Measurements from ENCODE around the gene MOCS3.
A peak's percentile ranks its signal among the peaks of the same experiment; 100 is the strongest.

The MOCS3 gene

GRCh38 chr20:50958615-50959542 lies at the start of gene MOCS3:
MOCS3 (plus strand) TSS chr20:50958818; CDS start chr20:50958843, 25 bp downstream.
- DNase-seq: peak in 13 of 14 donors; percentile 22 to 97 (median 88)

GRCh38 chr20:50909413-50909812 lies 49.2 kb upstream of the MOCS3 start:
- no peak for DNase-seq

GRCh38 chr20:50911030-50911429 lies 47.6 kb upstream of the MOCS3 start:
- no peak for DNase-seq

GRCh38 chr20:50911716-50912115 lies 46.9 kb upstream of the MOCS3 start:
- DNase-seq: no peak

- no peak for DNase-seq
These were observed 44.8 kb upstream of the MOCS3 start for GRCh38 chr20:50913690-50914375.

GRCh38 chr20:50915424-50915823 lies 43.2 kb upstream of the MOCS3 start:
- DNase-seq: no peak

- no peak for DNase-seq
These were observed 42.4 kb upstream of the MOCS3 start for GRCh38 chr20:50916257-50916656.

- DNase-seq: no peak
These were observed 41.7 kb upstream of the MOCS3 start for GRCh38 chr20:50916934-50917333.

- DNase-seq: no peak
These were observed 40.2 kb upstream of the MOCS3 start for GRCh38 chr20:50918403-50918802.

- peak in 2 of 14 donors; percentile 13 to 43 for DNase-seq
These were observed 39.1 kb upstream of the MOCS3 start for GRCh38 chr20:50919567-50919966.

GRCh38 chr20:50920997-50921396 lies 37.6 kb upstream of the MOCS3 start:
- DNase-seq: no peak

GRCh38 chr20:50921803-50922501 lies 36.7 kb upstream of the MOCS3 start:
- no peak for DNase-seq

- DNase-seq: no peak
These were observed 34.2 kb upstream of the MOCS3 start for GRCh38 chr20:50924261-50924920.

GRCh38 chr20:50926530-50926929 lies 32.1 kb upstream of the MOCS3 start:
- no peak for DNase-seq

GRCh38 chr20:50928469-50928868 lies 30.1 kb upstream of the MOCS3 start:
- peak in 1 of 14 donors; percentile 1 for DNase-seq

GRCh38 chr20:50929299-50930138 lies 29.1 kb upstream of the MOCS3 start:
- DNase-seq: peak; percentile 23 to 85 (median 78)

GRCh38 chr20:50930139-50930975 lies 28.3 kb upstream of the MOCS3 start:
- DNase-seq: peak in 9 of 14 donors; percentile 2 to 62 (median 43)

- no peak for DNase-seq
These were observed 27.7 kb upstream of the MOCS3 start for GRCh38 chr20:50930976-50931305.

GRCh38 chr20:50931306-50932015 lies 27.2 kb upstream of the MOCS3 start, which contains the start of gene ADNP:
ADNP (minus strand) TSS chr20:50931437; CDS start chr20:50903996, 27,441 bp downstream.
- DNase-seq: peak; percentile 47 to 97 (median 92)

- no peak for DNase-seq
These were observed 26.6 kb upstream of the MOCS3 start for GRCh38 chr20:50932016-50932485.
